ENCODE data around the gene OPN1LW.
"Not testable (repeated sequence)": the region's sequence is repeated elsewhere in the genome, so short reads cannot be mapped to it uniquely, and the experiment has no call there.

OPN1LW gene

GRCh38 chrX:154135458-154136229 lies 8.4 kb upstream of the OPN1LW start:
- no peak for DNase-seq (ENCODE audit: low spot score)

- DNase-seq (ENCODE audit: low spot score) = peak; percentile 69
These were observed 7.3 kb upstream of the OPN1LW start for GRCh38 chrX:154136627-154137161.

- DNase-seq (ENCODE audit: low spot score) = no peak
These were observed 5.2 kb upstream of the OPN1LW start for GRCh38 chrX:154138857-154139256.

- no peak for DNase-seq (ENCODE audit: low spot score)
These were observed 3.8 kb upstream of the OPN1LW start for GRCh38 chrX:154140206-154140605.

- no peak for DNase-seq (ENCODE audit: low spot score)
These were observed 3.3 kb upstream of the OPN1LW start for GRCh38 chrX:154140742-154141141.

- no peak for DNase-seq (ENCODE audit: low spot score)
These were observed 1.7 kb upstream of the OPN1LW start for GRCh38 chrX:154142386-154142785.

- no peak for DNase-seq (ENCODE audit: low spot score)
These were observed 895 bp upstream of the OPN1LW start for GRCh38 chrX:154142950-154143745.

- not testable (repeated sequence) for DNase-seq (ENCODE audit: low spot score)
These were observed 7.0 kb downstream of the OPN1LW start for GRCh38 chrX:154151030-154151429.

GRCh38 chrX:154156221-154156620 lies 12.2 kb downstream of the OPN1LW start:
- not testable (repeated sequence) for DNase-seq (ENCODE audit: low spot score)

- DNase-seq (ENCODE audit: low spot score) = not testable (repeated sequence)
These were observed 13.2 kb downstream of the OPN1LW start for GRCh38 chrX:154157207-154157606.

- not testable (repeated sequence) for DNase-seq (ENCODE audit: low spot score)
These were observed 15.3 kb downstream of the OPN1LW start for GRCh38 chrX:154159345-154159744.

GRCh38 chrX:154164902-154165301 lies 20.9 kb downstream of the OPN1LW start:
- DNase-seq (ENCODE audit: low spot score) = not testable (repeated sequence)

- not testable (repeated sequence) for DNase-seq (ENCODE audit: low spot score)
These were observed 24.3 kb downstream of the OPN1LW start for GRCh38 chrX:154168384-154168783.

- DNase-seq (ENCODE audit: low spot score) = not testable (repeated sequence)
These were observed 28.5 kb downstream of the OPN1LW start for GRCh38 chrX:154172535-154172943.

GRCh38 chrX:154174356-154174755 lies 30.3 kb downstream of the OPN1LW start:
- not testable (repeated sequence) for DNase-seq (ENCODE audit: low spot score)

GRCh38 chrX:154182296-154182695 lies 38.3 kb downstream of the OPN1LW start, which contains the start of gene OPN1MW:
Gene OPN1MW (plus strand): TSS chrX:154182596. CDS start chrX:154182678, 82 bp downstream.
- not testable (repeated sequence) for DNase-seq (ENCODE audit: low spot score)

- DNase-seq (ENCODE audit: low spot score) = not testable (repeated sequence)
These were observed 39.8 kb downstream of the OPN1LW start for GRCh38 chrX:154183794-154184193.

- not testable (repeated sequence) for DNase-seq (ENCODE audit: low spot score)
These were observed 48.8 kb downstream of the OPN1LW start for GRCh38 chrX:154192846-154193245.

GRCh38 chrX:154194316-154194715 lies 50.3 kb downstream of the OPN1LW start:
- DNase-seq (ENCODE audit: low spot score) = not testable (repeated sequence)

- DNase-seq (ENCODE audit: low spot score) = not testable (repeated sequence)
These were observed 52.4 kb downstream of the OPN1LW start for GRCh38 chrX:154196466-154196865.

Data from NAMALWA (cell line).